DND-41 (cell line): ENCODE measurements around the gene FRMPD4.

Source experiments
- ATAC-seq: fragments of 200-7000 bp; cut with Tn5 transposase; 3 replicates; pipeline ENCODE4 v1.9.1; 2021; ENCODE audit warnings: low read depth; ENCODE audit not compliant: insufficient read depth
- DNase-seq: peaks from one replicate; pipeline ENCODE4 v3.0.0-alpha.2; 2020
- H2AFZ ChIP-seq: 2 replicates; pipeline ENCODE4 v1.6.0; 2012; ENCODE audit warnings: low read depth, low read length
- H3K27ac ChIP-seq: 2 replicates; pipeline ENCODE4 v1.5.1; 2012; ENCODE audit warnings: low read length, inconsistent platforms
- H3K27me3 ChIP-seq: fragments of 200-600 bp; sonication (generic); 2 replicates; pipeline ENCODE4 v1.6.0; 2012; ENCODE audit warnings: low read length, mild to moderate bottlenecking, inconsistent platforms; ENCODE audit not compliant: insufficient read depth, poor library complexity
- H3K36me3 ChIP-seq: 2 replicates; pipeline ENCODE4 v1.5.1; 2012; ENCODE audit warnings: low read length, inconsistent platforms; ENCODE audit not compliant: insufficient read depth
- H3K4me1 ChIP-seq: 2 replicates; pipeline ENCODE4 v1.5.1; 2012; ENCODE audit warnings: mild to moderate bottlenecking, low read length; ENCODE audit not compliant: insufficient read depth
- H3K4me2 ChIP-seq: 2 replicates; pipeline ENCODE4 v1.6.0; 2012; ENCODE audit warnings: mild to moderate bottlenecking, moderate library complexity, low read length, inconsistent platforms; ENCODE audit not compliant: insufficient read depth
- H3K4me3 ChIP-seq, 2 experiments: fragments of 200-600 bp in 1 of 2; shearing (Covaris generic) in 1 of 2; 2 replicates each; pipeline ENCODE4 v1.5.1; 2012 to 2016; ENCODE audit warnings: inconsistent platforms in 2 of 2, low read length in 2 of 2, mild to moderate bottlenecking in 2 of 2, low read depth in 1 of 2, moderate library complexity in 1 of 2
- H3K79me2 ChIP-seq: 2 replicates; pipeline ENCODE4 v1.6.0; 2012; ENCODE audit warnings: low read length, inconsistent platforms; ENCODE audit not compliant: insufficient read depth
- H3K9ac ChIP-seq: 2 replicates; pipeline ENCODE4 v1.6.0; 2012; ENCODE audit warnings: low read depth, mild to moderate bottlenecking, inconsistent platforms, low read length, moderate library complexity
- H3K9me3 ChIP-seq: 2 replicates; pipeline ENCODE4 v1.5.1; 2012; ENCODE audit warnings: low read length, moderate library complexity, mild to moderate bottlenecking, inconsistent platforms; ENCODE audit not compliant: insufficient read depth, severe bottlenecking
- H4K20me1 ChIP-seq: 2 replicates; pipeline ENCODE4 v1.6.0; 2012; ENCODE audit warnings: low read length; ENCODE audit not compliant: insufficient read depth
- CTCF ChIP-seq: IDR thresholded peaks from 2 replicates; pipeline ENCODE4 v1.5.1; 2012; ENCODE audit warnings: borderline replicate concordance, low read length, moderate library complexity, mild to moderate bottlenecking; ENCODE audit not compliant: poor library complexity, severe bottlenecking; ENCODE audit errors: extremely low read depth
- EZH2 ChIP-seq: IDR thresholded peaks from 3 replicates; pipeline ENCODE4 v1.6.1; 2012; ENCODE audit warnings: borderline replicate concordance, low read depth, mild to moderate bottlenecking, moderate library complexity, low read length, inconsistent platforms; ENCODE audit not compliant: severe bottlenecking

Gene FRMPD4

GRCh38 chrX:12401252-12401651, 263.0 kb downstream of the FRMPD4 start:
- DNase-seq (no peak), ATAC-seq (no peak)
- Histone ChIP-seq H4K20me1 (no peaks in the 10 kb centered on the region), H3K9ac (no peak overlapping the region), H3K79me2 (no peaks in the 10 kb centered on the region), H3K27me3 (no peaks in the 10 kb centered on the region), H3K4me2 (no peak overlapping the region), H2AFZ (no peak overlapping the region), H3K36me3 (no peaks in the 10 kb centered on the region), H3K4me1 (no peaks in the 10 kb centered on the region), H3K4me3 (no peak overlapping the region), H3K9me3 (no peaks in the 10 kb centered on the region), H3K27ac (no peak overlapping the region)
- no peak for TF ChIP-seq CTCF
- no peak for TF ChIP-seq EZH2

- Histone ChIP-seq H3K27ac (no peak overlapping the region), H4K20me1 (no peaks in the 10 kb centered on the region), H3K4me3 (no peak overlapping the region), H3K79me2 (no peaks in the 10 kb centered on the region), H3K27me3 (no peaks in the 10 kb centered on the region), H2AFZ (no peak overlapping the region), H3K9me3 (no peaks in the 10 kb centered on the region), H3K36me3 (no peaks in the 10 kb centered on the region), H3K4me1 (no peaks in the 10 kb centered on the region), H3K9ac (no peak overlapping the region), H3K4me2 (no peak overlapping the region)
- TF ChIP-seq CTCF = no peak
- TF ChIP-seq EZH2 = no peak
- DNase-seq (no peak), ATAC-seq (no peak)
Observed at GRCh38 chrX:12403474-12404082, 265.3 kb downstream of the FRMPD4 start.

- Histone ChIP-seq H3K79me2 (no peaks in the 10 kb centered on the region), H3K9me3 (no peaks in the 10 kb centered on the region), H4K20me1 (no peaks in the 10 kb centered on the region), H2AFZ (no peak overlapping the region), H3K9ac (no peak overlapping the region), H3K4me2 (no peak overlapping the region), H3K27me3 (no peaks in the 10 kb centered on the region), H3K27ac (no peak overlapping the region), H3K4me3 (no peak overlapping the region), H3K4me1 (no peaks in the 10 kb centered on the region), H3K36me3 (no peaks in the 10 kb centered on the region)
- no peak for ATAC-seq
- TF ChIP-seq EZH2 = no peak
- TF ChIP-seq CTCF = no peak
- no peak for DNase-seq
Observed at GRCh38 chrX:12405306-12405705, 267.0 kb downstream of the FRMPD4 start.

GRCh38 chrX:12410523-12410922, 272.2 kb downstream of the FRMPD4 start:
- no peaks in the 10 kb centered on the region for H3K9me3 ChIP-seq
- H3K4me1 ChIP-seq = no peaks in the 10 kb centered on the region
- no peak overlapping the region for H3K27ac ChIP-seq
- TF ChIP-seq EZH2 (no peak), CTCF (no peak)
- H3K36me3 ChIP-seq = no peaks in the 10 kb centered on the region
- H4K20me1 ChIP-seq = no peaks in the 10 kb centered on the region
- ATAC-seq (no peak), DNase-seq (no peak)
- no peak overlapping the region for H2AFZ ChIP-seq
- H3K4me2 ChIP-seq = no peak overlapping the region
- H3K27me3 ChIP-seq = no peaks in the 10 kb centered on the region
- H3K9ac ChIP-seq = no peak overlapping the region
- H3K79me2 ChIP-seq = no peaks in the 10 kb centered on the region
- H3K4me3 ChIP-seq = no peak overlapping the region
